SK-N-SH treated with all-trans-retinoic acid at 6 μM for 48 hours (cell line): ENCODE measurements around the gene RAB30.

Source experiments
- ATAC-seq: fragments of 200-7000 bp; cut with Tn5 transposase; 3 replicates; pipeline ENCODE4 v1.9.1; 2020; ENCODE audit warnings: mild to moderate bottlenecking, moderate library complexity
- BACH2 ChIP-seq: fragments of 250-450 bp; sonication (Bioruptor Pico); IDR thresholded peaks from 2 replicates; pipeline ENCODE4 v1.9.0; 2021; ENCODE audit warnings: mild to moderate bottlenecking, borderline replicate concordance
- CSDC2 ChIP-seq: fragments of 250-450 bp; sonication (Bioruptor Pico); IDR thresholded peaks from 2 replicates; pipeline ENCODE4 v1.5.0; 2020; ENCODE audit warnings: mild to moderate bottlenecking, moderate library complexity
- GLIS3 ChIP-seq: fragments of 250-450 bp; sonication (Bioruptor Pico); IDR thresholded peaks from 2 replicates; pipeline ENCODE4 v1.5.0; 2020; ENCODE audit warnings: mild to moderate bottlenecking, moderate library complexity
- ISL1 ChIP-seq: fragments of 250-450 bp; sonication (Bioruptor Pico); IDR thresholded peaks from 2 replicates; pipeline ENCODE4 v2.1.2; 2022; ENCODE audit warnings: mild to moderate bottlenecking, moderate library complexity
- OSR1 ChIP-seq: fragments of 250-450 bp; sonication (Bioruptor Pico); IDR thresholded peaks from 2 replicates; pipeline ENCODE4 v1.8.0; 2022; ENCODE audit warnings: moderate library complexity, mild to moderate bottlenecking, inconsistent platforms
- PPARA ChIP-seq: fragments of 250-450 bp; sonication (Bioruptor Pico); IDR thresholded peaks from 2 replicates; pipeline ENCODE4 v1.5.0; 2020; ENCODE audit warnings: mild to moderate bottlenecking, borderline replicate concordance
- RARB ChIP-seq: fragments of 250-450 bp; sonication (Bioruptor Pico); IDR thresholded peaks from 2 replicates; pipeline ENCODE4 v1.8.0; 2021; ENCODE audit warnings: mild to moderate bottlenecking, moderate library complexity
- SNAI2 ChIP-seq: fragments of 250-450 bp; sonication (Bioruptor Pico); IDR thresholded peaks from 2 replicates; pipeline ENCODE4 v1.5.0; 2020; ENCODE audit warnings: mild to moderate bottlenecking, moderate library complexity
- TOX ChIP-seq: fragments of 250-450 bp; sonication (Bioruptor Pico); IDR thresholded peaks from 2 replicates; pipeline ENCODE4 v1.8.0; 2021; ENCODE audit warnings: mild to moderate bottlenecking, moderate library complexity, borderline replicate concordance
- ZFP3 ChIP-seq: fragments of 250-450 bp; sonication (Bioruptor Pico); IDR thresholded peaks from 2 replicates; pipeline ENCODE4 v1.5.0; 2020; ENCODE audit warnings: mild to moderate bottlenecking, moderate library complexity
- ZFP30 ChIP-seq: fragments of 450-650 bp; formaldehyde crosslinking; IDR thresholded peaks from 2 replicates; pipeline ENCODE4 v1.5.0; 2022; ENCODE audit warnings: mild to moderate bottlenecking, moderate library complexity
- ZNF565 ChIP-seq: fragments of 450-650 bp; formaldehyde crosslinking; conservative IDR thresholded peaks from 2 replicates; pipeline ENCODE4 v1.5.0; 2020; ENCODE audit warnings: low read depth, mild to moderate bottlenecking, moderate library complexity
- ZNF70 ChIP-seq: fragments of 450-650 bp; formaldehyde crosslinking; IDR thresholded peaks from 2 replicates; pipeline ENCODE4 v1.5.0; 2020; ENCODE audit warnings: mild to moderate bottlenecking, moderate library complexity
- ZNF8 ChIP-seq: fragments of 450-650 bp; formaldehyde crosslinking; IDR thresholded peaks from 2 replicates; pipeline ENCODE4 v1.5.0; 2020; ENCODE audit warnings: mild to moderate bottlenecking, moderate library complexity
- TF ChIP-seq, protein P1 (sequence below): fragments of 250-450 bp; sonication (Bioruptor Pico); IDR thresholded peaks from 2 replicates; pipeline ENCODE4 v1.5.0; 2020; ENCODE audit warnings: mild to moderate bottlenecking, moderate library complexity
- TF ChIP-seq, protein P2 (sequence below): fragments of 250-450 bp; sonication (Bioruptor Pico); IDR thresholded peaks from 2 replicates; pipeline ENCODE4 v1.5.1; 2020; ENCODE audit warnings: low read depth, mild to moderate bottlenecking, moderate library complexity
- TF ChIP-seq, protein P3 (sequence below): fragments of 250-450 bp; sonication (Bioruptor Pico); IDR thresholded peaks from 2 replicates; pipeline ENCODE4 v1.5.1; 2021; ENCODE audit warnings: mild to moderate bottlenecking, moderate library complexity
- TF ChIP-seq, protein P4 (sequence below): fragments of 250-450 bp; sonication (Bioruptor Pico); IDR thresholded peaks from 2 replicates; pipeline ENCODE4 v1.8.0; 2021; ENCODE audit warnings: low read depth, mild to moderate bottlenecking, moderate library complexity, borderline replicate concordance

Gene RAB30

DNA sequence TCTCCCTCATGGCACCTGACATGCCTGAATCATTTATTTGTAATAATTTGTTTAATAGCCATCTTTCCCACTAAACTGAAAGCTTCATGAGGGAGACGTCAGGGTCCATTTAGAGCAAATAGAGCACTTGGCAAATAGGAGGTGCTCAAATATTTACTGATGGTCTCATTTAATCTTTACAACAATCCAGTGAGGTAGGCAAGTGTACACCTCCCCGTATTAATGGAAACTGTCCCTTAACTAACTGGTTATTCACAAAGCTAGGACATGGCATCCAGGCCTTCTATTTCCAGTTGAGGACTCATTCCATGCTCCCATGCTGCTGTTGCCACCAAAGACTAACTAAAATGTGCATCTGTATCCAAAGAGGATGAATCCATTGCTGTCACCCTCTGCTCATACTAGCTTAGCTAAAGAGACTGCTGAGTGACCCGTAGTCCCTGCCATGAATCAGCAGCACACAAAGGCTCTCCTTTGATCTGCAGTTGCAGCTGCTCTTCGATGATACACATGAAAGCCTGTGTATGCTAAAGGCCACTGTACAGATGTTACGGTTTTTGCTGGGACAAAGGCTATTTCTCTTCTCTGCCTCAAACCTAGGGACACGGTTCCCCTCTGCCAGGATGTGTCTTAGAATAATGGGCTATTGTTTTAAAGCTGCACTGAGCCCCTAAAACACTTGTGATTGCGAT is 82.6 kb downstream of the RAB30 start:
- TF ChIP-seq, protein P1, sequence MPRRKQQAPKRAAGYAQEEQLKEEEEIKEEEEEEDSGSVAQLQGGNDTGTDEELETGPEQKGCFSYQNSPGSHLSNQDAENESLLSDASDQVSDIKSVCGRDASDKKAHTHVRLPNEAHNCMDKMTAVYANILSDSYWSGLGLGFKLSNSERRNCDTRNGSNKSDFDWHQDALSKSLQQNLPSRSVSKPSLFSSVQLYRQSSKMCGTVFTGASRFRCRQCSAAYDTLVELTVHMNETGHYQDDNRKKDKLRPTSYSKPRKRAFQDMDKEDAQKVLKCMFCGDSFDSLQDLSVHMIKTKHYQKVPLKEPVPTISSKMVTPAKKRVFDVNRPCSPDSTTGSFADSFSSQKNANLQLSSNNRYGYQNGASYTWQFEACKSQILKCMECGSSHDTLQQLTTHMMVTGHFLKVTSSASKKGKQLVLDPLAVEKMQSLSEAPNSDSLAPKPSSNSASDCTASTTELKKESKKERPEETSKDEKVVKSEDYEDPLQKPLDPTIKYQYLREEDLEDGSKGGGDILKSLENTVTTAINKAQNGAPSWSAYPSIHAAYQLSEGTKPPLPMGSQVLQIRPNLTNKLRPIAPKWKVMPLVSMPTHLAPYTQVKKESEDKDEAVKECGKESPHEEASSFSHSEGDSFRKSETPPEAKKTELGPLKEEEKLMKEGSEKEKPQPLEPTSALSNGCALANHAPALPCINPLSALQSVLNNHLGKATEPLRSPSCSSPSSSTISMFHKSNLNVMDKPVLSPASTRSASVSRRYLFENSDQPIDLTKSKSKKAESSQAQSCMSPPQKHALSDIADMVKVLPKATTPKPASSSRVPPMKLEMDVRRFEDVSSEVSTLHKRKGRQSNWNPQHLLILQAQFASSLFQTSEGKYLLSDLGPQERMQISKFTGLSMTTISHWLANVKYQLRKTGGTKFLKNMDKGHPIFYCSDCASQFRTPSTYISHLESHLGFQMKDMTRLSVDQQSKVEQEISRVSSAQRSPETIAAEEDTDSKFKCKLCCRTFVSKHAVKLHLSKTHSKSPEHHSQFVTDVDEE, result no peak
- no peak for TF ChIP-seq ZNF70
- no peak for ATAC-seq

DNA sequence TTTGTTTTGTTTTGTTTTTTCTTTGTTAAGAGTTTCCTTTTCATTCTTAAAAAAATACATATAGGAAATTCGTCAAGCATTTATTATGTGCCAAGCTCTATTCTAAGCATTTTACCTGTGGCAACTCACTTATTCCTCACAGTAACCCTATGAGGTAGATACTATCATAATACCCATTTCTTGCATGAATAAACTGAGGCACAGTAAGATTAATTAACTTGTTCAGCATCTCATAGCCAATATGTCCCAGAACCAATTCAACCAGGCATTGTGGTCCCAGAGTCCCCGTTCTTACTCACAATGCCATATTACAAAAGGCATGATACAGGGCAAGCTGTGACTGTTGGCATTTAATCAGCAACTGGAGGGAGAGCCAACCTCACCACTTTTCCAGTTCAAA is 83.7 kb downstream of the RAB30 start:
- no peak for ATAC-seq
- TF ChIP-seq GLIS3 (CRISPR knock-in tag) (no peak), TOX (CRISPR knock-in tag) (no peak), CSDC2 (CRISPR knock-in tag) (no peak), ZNF70 (no peak)
- TF ChIP-seq, protein P2, sequence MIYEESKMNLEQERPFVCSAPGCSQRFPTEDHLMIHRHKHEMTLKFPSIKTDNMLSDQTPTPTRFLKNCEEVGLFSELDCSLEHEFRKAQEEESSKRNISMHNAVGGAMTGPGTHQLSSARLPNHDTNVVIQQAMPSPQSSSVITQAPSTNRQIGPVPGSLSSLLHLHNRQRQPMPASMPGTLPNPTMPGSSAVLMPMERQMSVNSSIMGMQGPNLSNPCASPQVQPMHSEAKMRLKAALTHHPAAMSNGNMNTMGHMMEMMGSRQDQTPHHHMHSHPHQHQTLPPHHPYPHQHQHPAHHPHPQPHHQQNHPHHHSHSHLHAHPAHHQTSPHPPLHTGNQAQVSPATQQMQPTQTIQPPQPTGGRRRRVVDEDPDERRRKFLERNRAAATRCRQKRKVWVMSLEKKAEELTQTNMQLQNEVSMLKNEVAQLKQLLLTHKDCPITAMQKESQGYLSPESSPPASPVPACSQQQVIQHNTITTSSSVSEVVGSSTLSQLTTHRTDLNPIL, result no peak
- TF ChIP-seq, protein P3, sequence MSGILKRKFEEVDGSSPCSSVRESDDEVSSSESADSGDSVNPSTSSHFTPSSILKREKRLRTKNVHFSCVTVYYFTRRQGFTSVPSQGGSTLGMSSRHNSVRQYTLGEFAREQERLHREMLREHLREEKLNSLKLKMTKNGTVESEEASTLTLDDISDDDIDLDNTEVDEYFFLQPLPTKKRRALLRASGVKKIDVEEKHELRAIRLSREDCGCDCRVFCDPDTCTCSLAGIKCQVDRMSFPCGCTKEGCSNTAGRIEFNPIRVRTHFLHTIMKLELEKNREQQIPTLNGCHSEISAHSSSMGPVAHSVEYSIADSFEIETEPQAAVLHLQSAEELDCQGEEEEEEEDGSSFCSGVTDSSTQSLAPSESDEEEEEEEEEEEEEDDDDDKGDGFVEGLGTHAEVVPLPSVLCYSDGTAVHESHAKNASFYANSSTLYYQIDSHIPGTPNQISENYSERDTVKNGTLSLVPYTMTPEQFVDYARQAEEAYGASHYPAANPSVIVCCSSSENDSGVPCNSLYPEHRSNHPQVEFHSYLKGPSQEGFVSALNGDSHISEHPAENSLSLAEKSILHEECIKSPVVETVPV (CRISPR knock-in tag), result no peak

DNA sequence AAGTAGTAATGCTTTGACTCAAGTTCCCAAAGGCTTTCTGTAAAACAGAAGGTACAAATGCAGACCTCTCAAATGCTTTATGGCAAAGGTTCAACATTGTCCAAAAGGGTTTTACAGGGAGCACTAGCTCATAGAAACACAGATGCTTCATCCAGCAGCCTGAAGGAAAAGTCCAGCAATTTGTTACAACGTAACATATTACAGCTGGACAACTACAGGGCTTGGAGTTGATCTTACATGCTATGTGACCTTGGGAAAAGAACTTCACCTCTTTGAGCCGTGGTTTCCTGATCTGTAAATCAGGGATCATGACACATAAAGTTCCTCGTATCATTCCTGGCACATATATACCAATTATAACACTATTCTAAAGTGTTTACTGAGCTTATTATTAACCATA is 85.3 kb downstream of the RAB30 start:
- no peak for TF ChIP-seq TOX (CRISPR knock-in tag)
- TF ChIP-seq ZFP30 (CRISPR knock-in tag), result no peak
- no peak for TF ChIP-seq SNAI2 (CRISPR knock-in tag)
- no peak for TF ChIP-seq OSR1 (CRISPR knock-in tag)
- TF ChIP-seq, protein P3 (CRISPR knock-in tag), result no peak
- TF ChIP-seq ZNF70, result no peak
- no peak for TF ChIP-seq RARB (CRISPR knock-in tag)
- no peak for TF ChIP-seq BACH2
- TF ChIP-seq ZFP3 (CRISPR knock-in tag), result no peak
- TF ChIP-seq, protein P4, sequence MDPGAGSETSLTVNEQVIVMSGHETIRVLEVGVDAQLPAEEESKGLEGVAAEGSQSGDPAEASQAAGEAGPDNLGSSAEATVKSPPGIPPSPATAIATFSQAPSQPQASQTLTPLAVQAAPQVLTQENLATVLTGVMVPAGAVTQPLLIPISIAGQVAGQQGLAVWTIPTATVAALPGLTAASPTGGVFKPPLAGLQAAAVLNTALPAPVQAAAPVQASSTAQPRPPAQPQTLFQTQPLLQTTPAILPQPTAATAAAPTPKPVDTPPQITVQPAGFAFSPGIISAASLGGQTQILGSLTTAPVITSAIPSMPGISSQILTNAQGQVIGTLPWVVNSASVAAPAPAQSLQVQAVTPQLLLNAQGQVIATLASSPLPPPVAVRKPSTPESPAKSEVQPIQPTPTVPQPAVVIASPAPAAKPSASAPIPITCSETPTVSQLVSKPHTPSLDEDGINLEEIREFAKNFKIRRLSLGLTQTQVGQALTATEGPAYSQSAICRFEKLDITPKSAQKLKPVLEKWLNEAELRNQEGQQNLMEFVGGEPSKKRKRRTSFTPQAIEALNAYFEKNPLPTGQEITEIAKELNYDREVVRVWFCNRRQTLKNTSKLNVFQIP, result no peak
- TF ChIP-seq, protein P1, result no peak
- TF ChIP-seq ISL1 (CRISPR knock-in tag), result no peak
- TF ChIP-seq ZNF565 (CRISPR knock-in tag), result no peak
- TF ChIP-seq ZNF8 (CRISPR knock-in tag), result no peak
- TF ChIP-seq PPARA, result no peak
- no peak for ATAC-seq
